GM23248 (cell line): ENCODE data around the gene NEDD9.

Source experiments
- EZH2 ChIP-seq: fragments of 200-600 bp; sonication (generic); IDR thresholded peaks from 2 replicates; pipeline ENCODE4 v1.6.1; 2018; ENCODE audit warnings: antibody characterized with exemption, mild to moderate bottlenecking; ENCODE audit not compliant: insufficient read depth, poor library complexity, severe bottlenecking
- EZH2phosphoT487 ChIP-seq: fragments of 200-600 bp; sonication (generic); IDR thresholded peaks from 2 replicates; pipeline ENCODE4 v1.6.1; 2018; ENCODE audit warnings: antibody characterized with exemption, moderate library complexity, mild to moderate bottlenecking, low read depth; ENCODE audit not compliant: insufficient read depth

GRCh38 chr6:11210386-11211138, 21.9 kb downstream of the NEDD9 start:
- TF ChIP-seq EZH2 (no peak), EZH2phosphoT487 (no peak)
